HepG2 (cell line): ENCODE data around the gene NELFCD. TPM values are rescaled to one million over a fixed set of nuclear protein-coding genes. Genes with fewer than 3 reads are reported as not detected.
"Not testable (repeated sequence)": the region's sequence is repeated elsewhere in the genome, so short reads cannot be mapped to it uniquely, and the experiment has no call there.

Source experiments
- ATAC-seq: fragments of 200-7000 bp; cut with Tn5 transposase; 3 replicates; pipeline ENCODE4 v1.9.1; 2020; ENCODE audit warnings: mild to moderate bottlenecking, moderate library complexity
- BruUV-seq: library from RNA; stranded (reverse); fragments of 400-500 nt; replicated peaks from 2 replicates; lab custom pipeline; 2021; lab: Mats Ljungman, UMichigan
- CTCF ChIA-PET: fragments of 300-600 bp; formaldehyde crosslinking; extraction: SDS; loops from one replicate; lab custom pipeline; 2021; ENCODE audit warnings: low total read pairs, inconsistent platforms, low intra/inter-chr PET ratio; lab: Yijun Ruan, JAX
- POLR2A ChIA-PET: fragments of 350-600 bp; sonication (Branson Sonifier 250); formaldehyde crosslinking; loops from one replicate; lab custom pipeline; 2020; ENCODE audit warnings: antibody characterized with exemption, inconsistent platforms; lab: Yijun Ruan, JAX
- DNase-seq: peaks from one replicate; pipeline ENCODE4 v3.0.0-alpha.2; 2015; ENCODE audit warnings: low spot score
- FAIRE-seq: peaks from 3 replicates; lab custom pipeline; 2011; peaks lifted over from hg19 to GRCh38; lab: Jason Lieb, UNC
- H2AFZ ChIP-seq: one replicate; pipeline ENCODE4 v1.6.1; 2011; ENCODE audit warnings: low read length, inconsistent platforms
- H3K27ac ChIP-seq: fragments of 300-600 bp; 3 replicates; pipeline ENCODE4 v1.8.0; 2011; ENCODE audit warnings: mixed run types, mild to moderate bottlenecking, mixed read lengths, low read length, inconsistent platforms; ENCODE audit not compliant: insufficient read depth; ENCODE audit errors: extremely low read length
- H3K27me3 ChIP-seq, 2 experiments: fragments of 200-600 bp in 1 of 2; 2 replicates in 1 of 2; 3 replicates in 1 of 2; pipeline versions ENCODE4 v1.6.0 to v1.8.0; 2011; ENCODE audit warnings: low read length in 2 of 2, mild to moderate bottlenecking in 2 of 2, moderate library complexity in 2 of 2, inconsistent platforms in 1 of 2; ENCODE audit not compliant: insufficient read depth in 2 of 2, control insufficient read depth in 1 of 2
- H3K36me3 ChIP-seq, 2 experiments: fragments of 200-600 bp in 1 of 2; replicated peaks in 1 of 2; 2 replicates in 1 of 2; 3 replicates in 1 of 2; pipeline versions ENCODE4 v1.5.1 to v1.8.0; 2011; ENCODE audit warnings: low read length in 2 of 2, inconsistent platforms in 1 of 2; ENCODE audit not compliant: insufficient read depth in 2 of 2, control insufficient read depth in 1 of 2
- H3K4me1 ChIP-seq: 2 replicates; pipeline ENCODE4 v1.5.1; 2012; ENCODE audit warnings: low read length, inconsistent platforms; ENCODE audit not compliant: insufficient read depth
- H3K4me2 ChIP-seq: 2 replicates; pipeline ENCODE4 v1.6.0; 2011; ENCODE audit warnings: low read depth, low read length, inconsistent platforms
- H3K4me3 ChIP-seq, 3 experiments: fragments of 200-600 bp in 1 of 3; sonication (generic), shearing (Covaris generic) in 1 of 3; replicated peaks in 1 of 3; 2 replicates each; pipeline ENCODE4 v1.5.1; 2011 to 2016; ENCODE audit warnings: low read length in 3 of 3, inconsistent platforms in 2 of 3, low read depth in 2 of 3, mild to moderate bottlenecking in 2 of 3, control low read depth in 1 of 3, mixed read lengths in 1 of 3; ENCODE audit not compliant: insufficient read depth in 1 of 3
- H3K79me2 ChIP-seq: one replicate; pipeline ENCODE4 v1.6.1; 2011; ENCODE audit warnings: low read length, inconsistent platforms; ENCODE audit not compliant: insufficient read depth
- H3K9ac ChIP-seq: 2 replicates; pipeline ENCODE4 v1.6.0; 2011; ENCODE audit warnings: mild to moderate bottlenecking, low read depth, low read length, inconsistent platforms; ENCODE audit not compliant: insufficient read depth
- H3K9me3 ChIP-seq: 2 replicates; pipeline ENCODE4 v1.5.1; 2012; ENCODE audit warnings: mild to moderate bottlenecking, low read length
- H4K20me1 ChIP-seq: 2 replicates; pipeline ENCODE4 v1.6.0; 2011; ENCODE audit warnings: inconsistent platforms, mild to moderate bottlenecking, low read length, moderate library complexity; ENCODE audit not compliant: insufficient read depth
- ARNT ChIP-seq: fragments of 450-650 bp; IDR thresholded peaks from 2 replicates; pipeline ENCODE4 v1.6.1; 2017
- ATF7-NPFF ChIP-seq: sonication (generic); formaldehyde crosslinking; IDR thresholded peaks from 2 replicates; pipeline ENCODE4 v1.8.1; 2023; ENCODE audit warnings: mild to moderate bottlenecking, low read depth, missing genetic modification reagents, moderate library complexity
- HNRNPUL1 ChIP-seq: fragments of 200-400 bp; formaldehyde crosslinking; IDR thresholded peaks from 2 replicates; pipeline ENCODE4 v1.6.1; 2017; ENCODE audit warnings: low read depth, mild to moderate bottlenecking, low read length, moderate library complexity
- MBNL3 ChIP-seq: fragments of 250-450 bp; sonication (Bioruptor Pico); conservative IDR thresholded peaks from 2 replicates; pipeline ENCODE4 v1.8.0; 2022; ENCODE audit warnings: mild to moderate bottlenecking, inconsistent platforms
- NR2F1 ChIP-seq, 2 experiments: fragments of 450-650 bp in 1 of 2; formaldehyde crosslinking in 1 of 2; IDR thresholded peaks; 2 replicates each; pipeline versions ENCODE4 v1.5.0 to v1.6.1; 2016 to 2020; ENCODE audit warnings: mild to moderate bottlenecking in 1 of 2, missing compliant biosample characterization in 1 of 2, missing genetic modification reagents in 1 of 2, moderate library complexity in 1 of 2
- POLR2A ChIP-seq, 2 experiments: IDR thresholded peaks; 2 replicates each; pipeline ENCODE4 v1.6.1; 2011; ENCODE audit warnings: low read depth in 2 of 2, low read length in 2 of 2, mild to moderate bottlenecking in 1 of 2, moderate library complexity in 1 of 2; ENCODE audit not compliant: insufficient read depth in 1 of 2
- SRSF4 ChIP-seq: fragments of 200-400 bp; formaldehyde crosslinking; IDR thresholded peaks from one replicate; pipeline ENCODE4 v1.6.1; 2018; ENCODE audit warnings: mild to moderate bottlenecking, low read depth, low read length, moderate library complexity; ENCODE audit not compliant: poor library complexity, severe bottlenecking
- SSRP1 ChIP-seq: IDR thresholded peaks from 2 replicates; pipeline ENCODE4 v1.6.1; 2016; ENCODE audit warnings: control low read depth
- ZFP36 ChIP-seq: fragments of 150-350 bp; IDR thresholded peaks from 2 replicates; pipeline ENCODE4 v1.6.1; 2018; ENCODE audit warnings: borderline replicate concordance, low read length, low read depth; ENCODE audit not compliant: partially characterized antibody
- ZNF224 ChIP-seq: sonication (generic); formaldehyde crosslinking; IDR thresholded peaks from 2 replicates; pipeline ENCODE4 v1.5.0; 2020; ENCODE audit warnings: mild to moderate bottlenecking, missing genetic modification reagents
- ZNF747 ChIP-seq: sonication (generic); formaldehyde crosslinking; IDR thresholded peaks from 2 replicates; pipeline ENCODE4 v1.8.1; 2023; ENCODE audit warnings: missing genetic modification reagents, mild to moderate bottlenecking, borderline replicate concordance
- WGBS: methylation state at CpG from one replicate; pipeline ENCODE4 v1.1.6; 2017; ENCODE audit warnings: low lambda C conversion rate; 5-methylcytosine and 5-hydroxymethylcytosine counted together
- in situ Hi-C: cut with HindIII; loops from 2 replicates; pipeline ENCODE4 v1.10.0; 2017; ENCODE audit warnings: low pct_unique_long_range_greater_than_20kb; ENCODE audit not compliant: extremely low pct_ligation_motif_present
- intact Hi-C: fragments of 100-400 bp; cut with micrococcal nuclease; formaldehyde crosslinking; loops from one replicate; pipeline ENCODE4 v1.10.0; 2022; ENCODE audit not compliant: unreplicated experiment
- polyA plus RNA-seq, 8 experiments: library from polyadenylated mRNA; depleted of rRNA in 3 of 8; stranded (reverse) in 7 of 8; unstranded in 1 of 8; fragments of >200 nt; fragmentation: Illumina TruSeq in 4 of 8; extraction: Trizol in 4 of 8; gene quantifications; 2 replicates each; pipeline versions ENCODE4 v1.2.1 to v1.2.3, GENCODE V29; 2011 to 2016; ENCODE audit warnings: low read depth in 4 of 8, missing spikeins in 1 of 8, mixed read lengths in 1 of 8; ENCODE audit not compliant: insufficient read depth in 1 of 8
- total RNA-seq, 5 experiments: library from RNA; depleted of rRNA; stranded (reverse); fragments of >200 nt; fragmentation: Illumina TruSeq; extraction: Trizol; gene quantifications; 2 replicates each; pipeline ENCODE4 v1.2.3, GENCODE V29; 2016; ENCODE audit warnings: low read depth in 1 of 5
- TF ChIP-seq, protein P1 (sequence below): sonication (generic); formaldehyde crosslinking; IDR thresholded peaks from 2 replicates; pipeline ENCODE4 v1.4.0; 2020; ENCODE audit warnings: missing genetic modification reagents
- TF ChIP-seq, protein P2 (sequence below): sonication (generic); formaldehyde crosslinking; IDR thresholded peaks from 2 replicates; pipeline ENCODE4 v1.4.0; 2020; ENCODE audit warnings: mild to moderate bottlenecking, missing genetic modification reagents
- TF ChIP-seq, protein P3 (sequence below): sonication (generic); formaldehyde crosslinking; IDR thresholded peaks from 2 replicates; pipeline ENCODE4 v1.4.0; 2020; ENCODE audit warnings: low read depth, mild to moderate bottlenecking, missing genetic modification reagents

NELFCD gene
- total and polyA plus RNA-seq, 2 of the 13 experiments (the other 11 are each of a cell fraction or from before 2014, with no cell fraction given): 159 to 203 TPM

DNA sequence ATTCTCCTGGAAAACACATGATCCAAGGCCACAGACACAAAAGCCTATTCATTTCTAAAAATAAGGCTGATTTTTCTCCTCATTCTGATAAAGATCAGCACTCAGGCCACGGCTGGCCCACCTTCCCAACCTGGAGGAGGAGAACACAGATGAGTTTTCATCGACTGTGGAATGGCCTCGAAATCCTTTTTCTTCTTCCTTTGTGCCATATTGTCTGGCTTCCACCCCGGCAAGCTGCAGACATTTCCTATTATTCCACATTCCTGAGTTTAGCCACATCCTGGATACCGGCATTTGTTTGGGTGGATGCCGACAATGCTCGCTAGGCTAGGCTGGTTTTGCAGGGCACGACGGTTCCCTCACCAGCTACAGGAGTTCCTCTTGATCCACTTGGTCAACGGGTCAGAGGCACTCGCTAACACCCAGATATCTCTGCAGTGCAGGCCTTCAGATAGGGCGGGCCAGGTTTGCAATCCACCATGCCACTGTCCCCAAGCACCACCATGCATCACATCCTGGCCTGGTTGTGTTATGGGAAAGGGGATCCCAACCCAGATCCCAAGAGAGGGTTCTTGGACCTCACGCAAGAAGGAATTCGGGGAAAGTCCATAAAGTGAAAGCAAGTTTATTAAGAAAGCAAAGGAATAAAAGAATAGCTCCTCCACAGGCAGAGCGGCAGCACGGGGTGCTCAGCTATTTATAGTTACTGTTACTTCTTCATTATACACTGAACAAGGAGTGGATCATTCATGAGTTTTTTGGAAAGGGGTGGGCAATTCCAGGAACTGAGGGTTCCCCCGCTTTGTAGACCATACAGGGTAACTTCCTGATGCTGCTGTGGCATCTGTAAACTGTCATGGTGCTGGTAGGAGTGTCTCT, 30.2 kb downstream of the NELFCD start (continued):
- TF ChIP-seq, protein P1, sequence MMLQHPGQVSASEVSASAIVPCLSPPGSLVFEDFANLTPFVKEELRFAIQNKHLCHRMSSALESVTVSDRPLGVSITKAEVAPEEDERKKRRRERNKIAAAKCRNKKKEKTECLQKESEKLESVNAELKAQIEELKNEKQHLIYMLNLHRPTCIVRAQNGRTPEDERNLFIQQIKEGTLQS (CRISPR knock-in tag): no peak
- TF ChIP-seq ZFP36: no peak
- no peak for TF ChIP-seq NR2F1 (CRISPR knock-in tag; IDR thresholded peaks at IDR 0.05)
- no peak for TF ChIP-seq SSRP1 (CRISPR knock-in tag)
- no peak for TF ChIP-seq MBNL3
- TF ChIP-seq SRSF4: no peak
- no peak for TF ChIP-seq ARNT
- no peak for TF ChIP-seq ATF7-NPFF (CRISPR knock-in tag)
- TF ChIP-seq HNRNPUL1: no peak
- no peak for TF ChIP-seq POLR2A (IDR thresholded peaks at IDR 0.05; ENCODE audit: insufficient read depth in 1 of 2, low read depth in 2 of 2, low read length in 2 of 2)
- peak; percentile 81 for TF ChIP-seq ZNF747 (CRISPR knock-in tag)

DNA sequence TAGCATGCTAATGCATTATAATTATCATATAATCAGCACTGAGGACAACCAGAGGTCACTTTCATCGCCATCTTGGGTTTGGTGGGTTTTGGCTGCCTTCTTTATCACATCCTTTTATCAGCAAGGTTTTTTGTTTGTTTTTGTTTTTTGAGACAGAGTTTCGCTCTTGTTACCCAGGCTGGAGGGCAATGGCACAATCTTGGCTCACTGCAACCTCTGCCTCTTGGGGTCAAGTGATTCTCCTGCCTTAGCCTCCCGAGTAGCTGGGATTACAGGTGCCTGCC, 30.8 kb downstream of the NELFCD start:
- H3K9me3 ChIP-seq, H3K27me3 ChIP-seq, intact Hi-C loops, H4K20me1 ChIP-seq, FAIRE-seq, CTCF ChIA-PET, DNase-seq: not testable (repeated sequence)
- H3K4me1 ChIP-seq: peaks cover 94% of the 10 kb centered on the region
- TF ChIP-seq, protein P2, sequence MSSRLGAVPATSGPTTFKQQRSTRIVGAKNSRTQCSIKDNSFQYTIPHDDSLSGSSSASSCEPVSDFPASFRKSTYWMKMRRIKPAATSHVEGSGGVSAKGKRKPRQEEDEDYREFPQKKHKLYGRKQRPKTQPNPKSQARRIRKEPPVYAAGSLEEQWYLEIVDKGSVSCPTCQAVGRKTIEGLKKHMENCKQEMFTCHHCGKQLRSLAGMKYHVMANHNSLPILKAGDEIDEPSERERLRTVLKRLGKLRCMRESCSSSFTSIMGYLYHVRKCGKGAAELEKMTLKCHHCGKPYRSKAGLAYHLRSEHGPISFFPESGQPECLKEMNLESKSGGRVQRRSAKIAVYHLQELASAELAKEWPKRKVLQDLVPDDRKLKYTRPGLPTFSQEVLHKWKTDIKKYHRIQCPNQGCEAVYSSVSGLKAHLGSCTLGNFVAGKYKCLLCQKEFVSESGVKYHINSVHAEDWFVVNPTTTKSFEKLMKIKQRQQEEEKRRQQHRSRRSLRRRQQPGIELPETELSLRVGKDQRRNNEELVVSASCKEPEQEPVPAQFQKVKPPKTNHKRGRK (CRISPR knock-in tag): 0 out of 2 replicates have a peak, but pooled peaks have one; percentile 1
- TF ChIP-seq, protein P3, sequence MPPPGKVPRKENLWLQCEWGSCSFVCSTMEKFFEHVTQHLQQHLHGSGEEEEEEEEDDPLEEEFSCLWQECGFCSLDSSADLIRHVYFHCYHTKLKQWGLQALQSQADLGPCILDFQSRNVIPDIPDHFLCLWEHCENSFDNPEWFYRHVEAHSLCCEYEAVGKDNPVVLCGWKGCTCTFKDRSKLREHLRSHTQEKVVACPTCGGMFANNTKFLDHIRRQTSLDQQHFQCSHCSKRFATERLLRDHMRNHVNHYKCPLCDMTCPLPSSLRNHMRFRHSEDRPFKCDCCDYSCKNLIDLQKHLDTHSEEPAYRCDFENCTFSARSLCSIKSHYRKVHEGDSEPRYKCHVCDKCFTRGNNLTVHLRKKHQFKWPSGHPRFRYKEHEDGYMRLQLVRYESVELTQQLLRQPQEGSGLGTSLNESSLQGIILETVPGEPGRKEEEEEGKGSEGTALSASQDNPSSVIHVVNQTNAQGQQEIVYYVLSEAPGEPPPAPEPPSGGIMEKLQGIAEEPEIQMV (CRISPR knock-in tag): 0 out of 2 replicates have a peak, but pooled peaks have one; percentile 13
- TF ChIP-seq ZNF224 (CRISPR knock-in tag): 0 out of 2 replicates have a peak, but pooled peaks have one; percentile 20
- TF ChIP-seq, all 625 proteins: peak for 3; not testable (repeated sequence) for 622
- H3K9ac ChIP-seq, in situ Hi-C loops, H3K36me3 ChIP-seq, H3K27ac ChIP-seq, H3K4me3 ChIP-seq, BruUV-seq, H2AFZ ChIP-seq, ATAC-seq: not testable (repeated sequence)
- POLR2A ChIA-PET: interaction anchor here (3.9 kb wide), 1 partner anchor 20 kb away, joined by 19 read pairs; the partner anchor contains the start of gene ATP5F1E
- Histone ChIP-seq H3K4me2 (0 out of 2 replicates have a peak overlapping the region, but pooled peaks have one; percentile 33), H3K79me2 (peaks cover 12% of the 10 kb centered on the region)
- 96% methylated on average over 3 of the region's 3 CpGs for WGBS
